CD8-positive, alpha-beta memory T cell (primary cell): Measurements from ENCODE around the gene ZBTB16. TPM values are rescaled to one million over a fixed set of nuclear protein-coding genes. Genes with fewer than 3 reads are reported as not detected.
A peak's percentile ranks its signal among the peaks of the same experiment; 100 is the strongest.

Experiments used
- CTCF ChIA-PET: fragments of 350-600 bp; sonication (Branson Sonifier 250); formaldehyde crosslinking; loops from one replicate; lab custom pipeline; 2021; ENCODE audit warnings: antibody characterized with exemption; lab: Charles Lee
- POLR2A ChIA-PET: fragments of 350-600 bp; sonication (Branson Sonifier 250); formaldehyde crosslinking; loops from one replicate; lab custom pipeline; 2021; ENCODE audit warnings: antibody characterized with exemption; lab: Charles Lee
- DNase-seq, 5 donors: peaks; one replicate each; pipeline versions ENCODE4 v3.0.0 to v3.0.0-alpha.2; 2020 to 2022; ENCODE audit warnings: mixed read lengths in 1 of 5
- H3K27ac ChIP-seq: one replicate; pipeline ENCODE4 v1.7.0; 2013; ENCODE audit warnings: low read depth, mild to moderate bottlenecking, low read length, moderate library complexity
- H3K27me3 ChIP-seq: 2 replicates; pipeline ENCODE4 v1.7.0; 2013; ENCODE audit warnings: low read length, mild to moderate bottlenecking; ENCODE audit not compliant: insufficient read depth, poor library complexity, severe bottlenecking
- H3K36me3 ChIP-seq: 2 replicates; pipeline ENCODE4 v1.7.0; 2013; ENCODE audit warnings: mild to moderate bottlenecking, low read length, moderate library complexity; ENCODE audit not compliant: insufficient read depth
- H3K4me1 ChIP-seq: 2 replicates; pipeline ENCODE4 v1.7.0; 2013; ENCODE audit warnings: mild to moderate bottlenecking, low read length, moderate library complexity; ENCODE audit not compliant: insufficient read depth
- H3K4me3 ChIP-seq: 2 replicates; pipeline ENCODE4 v1.7.0; 2013; ENCODE audit warnings: mild to moderate bottlenecking, low read length
- H3K9me3 ChIP-seq: 2 replicates; pipeline ENCODE4 v1.7.0; 2013; ENCODE audit warnings: mild to moderate bottlenecking, low read length
- H3K27ac Mint-ChIP-seq, 8 donors: one replicate each; pipeline ENCODE4 v1.8.0; 2020 to 2021; ENCODE audit warnings: mixed read lengths in 8 of 8, mild to moderate bottlenecking in 6 of 8, inconsistent platforms in 3 of 8, moderate library complexity in 3 of 8
- H3K27me3 Mint-ChIP-seq, 2 donors: one replicate each; pipeline ENCODE4 v1.8.0; 2020 to 2021; ENCODE audit warnings: mixed read lengths in 2 of 2, mild to moderate bottlenecking in 1 of 2, moderate library complexity in 1 of 2
- H3K36me3 Mint-ChIP-seq, 3 donors: one replicate each; pipeline ENCODE4 v1.8.0; 2020 to 2021; ENCODE audit warnings: mixed read lengths in 3 of 3, inconsistent platforms in 1 of 3, mild to moderate bottlenecking in 1 of 3
- H3K4me1 Mint-ChIP-seq, 3 donors: one replicate each; pipeline ENCODE4 v1.8.0; 2020 to 2021; ENCODE audit warnings: mixed read lengths in 3 of 3, inconsistent platforms in 1 of 3, mild to moderate bottlenecking in 1 of 3
- H3K4me3 Mint-ChIP-seq, 7 donors: one replicate each; pipeline ENCODE4 v1.8.0; 2020 to 2021; ENCODE audit warnings: mixed read lengths in 7 of 7, mild to moderate bottlenecking in 6 of 7, moderate library complexity in 4 of 7, inconsistent platforms in 2 of 7
- H3K9me3 Mint-ChIP-seq, 5 donors: one replicate each; pipeline ENCODE4 v1.8.0; 2020 to 2022; ENCODE audit warnings: mixed read lengths in 5 of 5, mild to moderate bottlenecking in 3 of 5, moderate library complexity in 2 of 5, inconsistent platforms in 1 of 5
- polyA plus RNA-seq: library from polyadenylated mRNA; unstranded; fragments of 300-500 nt; fragmentation: Illumina TruSeq; gene quantifications from one replicate; pipeline ENCODE4 v1.2.3, GENCODE V29; 2021
- total RNA-seq, 2 experiments: library from RNA; stranded (reverse); gene quantifications; one replicate each; pipeline ENCODE4 v1.2.3, GENCODE V29; 2021

The ZBTB16 gene
- total and polyA plus RNA-seq, 3 experiments from 2014 or later, result 2.1 to 71.9 (median 2.2) TPM

DNA sequence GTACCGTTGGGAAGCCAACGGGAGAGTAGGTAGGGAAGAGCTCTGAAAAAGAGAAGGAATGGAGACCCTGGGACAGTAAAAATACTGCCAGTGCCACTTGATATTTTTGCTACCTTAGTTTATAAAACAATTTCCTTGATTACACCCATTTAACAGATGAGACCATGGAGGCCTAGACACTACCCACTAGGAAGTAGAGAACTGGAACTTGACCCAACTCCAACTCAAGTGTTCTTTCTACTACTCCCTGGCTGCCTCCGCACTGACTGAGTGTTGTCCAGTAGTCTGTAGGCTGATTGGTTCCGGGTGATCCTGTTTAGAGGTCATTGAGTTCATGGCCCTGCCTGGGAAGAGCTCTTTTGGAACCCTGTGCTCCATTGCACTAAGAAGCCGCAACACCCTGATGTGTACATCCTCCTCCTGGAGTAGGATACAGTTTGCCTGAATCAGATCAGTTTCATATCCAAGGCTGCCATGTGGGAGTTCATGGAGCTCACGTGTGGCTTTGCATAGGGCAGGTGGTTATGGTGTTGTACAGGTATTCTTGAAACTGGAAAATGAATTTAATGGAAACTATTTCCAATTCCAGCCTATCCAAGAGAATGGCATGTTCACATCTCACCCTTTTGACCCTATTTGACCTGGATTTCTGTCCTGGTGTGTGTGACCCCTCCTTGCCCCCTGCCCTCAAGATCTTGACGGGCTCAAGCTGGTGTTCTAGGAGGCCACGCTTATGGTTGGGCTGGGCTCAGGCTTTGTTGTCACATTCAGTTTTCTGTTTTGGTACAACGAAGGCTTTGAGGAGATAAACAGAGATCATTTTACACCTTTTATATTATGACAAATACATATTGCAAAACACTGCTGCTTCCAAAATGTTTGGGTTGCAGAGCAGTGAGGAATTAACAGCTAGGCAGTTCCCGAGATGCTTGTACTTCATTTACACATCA lies 134.5 kb downstream of the ZBTB16 start:
- Mint-ChIP-seq H3K27ac (peak overlapping the region in 7 of 8 donors; percentile 24 to 91 (median 84)), H3K4me3 (peak overlapping the region in 1 of 7 donors; percentile 65), H3K27me3 (peaks cover 0 to 1% of the 10 kb centered on the region in 2 donors), H3K4me1 (peaks cover 26 to 38% (median 37%) of the 10 kb centered on the region in 3 donors), H3K9me3 (peaks cover 0 to 9% (median 3%) of the 10 kb centered on the region in 5 donors), H3K36me3 (peaks cover 0 to 12% (median 2%) of the 10 kb centered on the region in 3 donors)
- peaks cover 9% of the 10 kb centered on the region for H3K4me1 ChIP-seq
- H3K9me3 ChIP-seq, result peaks cover 3% of the 10 kb centered on the region
- POLR2A ChIA-PET, result interaction anchor here (2.6 kb wide), 1 partner anchor 11 kb away, joined by 11 read pairs; no protein-coding TSS in a partner anchor
- H3K27ac ChIP-seq, result no peak overlapping the region
- CTCF ChIA-PET, result interaction anchor here (0.9 to 5.8 kb wide), 16 partner anchors 10 to 298 kb away, joined by 3 to 42 read pairs (median 4); no protein-coding TSS in a partner anchor
- no peaks in the 10 kb centered on the region for H3K36me3 ChIP-seq
- H3K4me3 ChIP-seq, result no peak overlapping the region
- no peak for DNase-seq
- H3K27me3 ChIP-seq, result no peaks in the 10 kb centered on the region

DNA sequence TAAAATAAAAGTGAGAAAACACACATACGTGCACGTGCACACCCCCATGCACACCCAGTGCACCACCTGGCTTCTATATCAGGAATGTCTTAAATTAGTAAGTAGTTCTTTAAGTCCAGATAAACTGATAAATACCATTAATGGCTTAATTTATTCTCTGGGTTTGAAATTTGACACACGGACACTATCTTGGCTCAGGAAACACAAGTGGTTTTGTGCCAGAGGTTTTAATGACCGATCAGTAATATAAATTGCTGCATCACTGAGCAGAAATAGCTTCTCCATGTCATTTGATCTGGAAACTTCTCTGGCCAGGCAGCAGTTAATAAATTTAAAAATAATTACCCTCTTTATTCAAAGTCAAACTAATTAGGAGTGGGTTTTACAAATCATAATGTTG lies 135.2 kb downstream of the ZBTB16 start:
- H3K9me3 Mint-ChIP-seq, result peaks cover 0 to 9% (median 3%) of the 10 kb centered on the region in 5 donors
- H3K27ac Mint-ChIP-seq, result peak overlapping the region in 6 of 8 donors; percentile 68 to 95 (median 86)
- Histone ChIP-seq H3K4me3 (no peak overlapping the region), H3K36me3 (no peaks in the 10 kb centered on the region), H3K27me3 (no peaks in the 10 kb centered on the region), H3K4me1 (peaks cover 9% of the 10 kb centered on the region), H3K27ac (no peak overlapping the region), H3K9me3 (peaks cover 3% of the 10 kb centered on the region)
- peak overlapping the region in 1 of 7 donors; percentile 65 for H3K4me3 Mint-ChIP-seq
- H3K36me3 Mint-ChIP-seq, result peaks cover 0 to 12% (median 2%) of the 10 kb centered on the region in 3 donors
- peaks cover 22 to 35% (median 33%) of the 10 kb centered on the region in 3 donors for H3K4me1 Mint-ChIP-seq
- ChIA-PET CTCF (interaction anchor here (0.9 to 5.8 kb wide), 7 partner anchors 11 to 200 kb away, joined by 3 to 42 read pairs (median 4); no protein-coding TSS in a partner anchor), POLR2A (no interaction called here)
- H3K27me3 Mint-ChIP-seq, result peaks cover 0 to 1% of the 10 kb centered on the region in 2 donors
- DNase-seq, result no peak

DNA sequence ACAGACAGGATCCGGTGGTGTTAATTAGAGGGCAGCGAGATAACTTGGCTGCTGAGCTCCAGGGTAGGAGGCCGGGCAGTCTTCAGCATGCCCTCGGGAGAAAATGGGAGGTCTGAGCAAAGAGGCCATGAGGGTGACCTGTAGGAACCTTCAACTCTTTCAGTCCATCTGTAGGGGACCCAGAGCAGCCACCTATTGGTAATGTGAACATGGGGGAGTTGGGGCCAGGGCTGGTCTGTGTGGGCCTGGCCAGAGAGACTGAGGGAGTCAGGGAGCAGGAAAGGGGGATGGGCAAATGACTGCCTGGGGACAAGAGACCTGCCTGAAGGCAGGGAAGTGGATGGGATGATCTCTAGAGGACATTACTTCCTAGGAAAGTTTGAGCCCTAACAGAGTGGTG lies 135.6 kb downstream of the ZBTB16 start:
- DNase-seq, result no peak
- Mint-ChIP-seq H3K4me3 (no peak overlapping the region), H3K27me3 (peaks cover 0 to 1% of the 10 kb centered on the region in 2 donors), H3K27ac (peak overlapping the region in 7 of 8 donors; percentile 65 to 99 (median 91)), H3K4me1 (peaks cover 22 to 35% (median 31%) of the 10 kb centered on the region in 3 donors), H3K9me3 (peaks cover 0 to 9% (median under 1%) of the 10 kb centered on the region in 5 donors), H3K36me3 (peaks cover 0 to 12% (median 2%) of the 10 kb centered on the region in 3 donors)
- POLR2A ChIA-PET, result no interaction called here
- no peaks in the 10 kb centered on the region for H3K27me3 ChIP-seq
- H3K9me3 ChIP-seq, result peaks cover 3% of the 10 kb centered on the region
- H3K27ac ChIP-seq, result no peak overlapping the region
- peaks cover 9% of the 10 kb centered on the region for H3K4me1 ChIP-seq
- CTCF ChIA-PET, result interaction anchor here (0.9 to 5.8 kb wide), 5 partner anchors 11 to 201 kb away, joined by 3 to 42 read pairs (median 8); no protein-coding TSS in a partner anchor
- H3K4me3 ChIP-seq, result no peak overlapping the region
- H3K36me3 ChIP-seq, result no peaks in the 10 kb centered on the region

DNA sequence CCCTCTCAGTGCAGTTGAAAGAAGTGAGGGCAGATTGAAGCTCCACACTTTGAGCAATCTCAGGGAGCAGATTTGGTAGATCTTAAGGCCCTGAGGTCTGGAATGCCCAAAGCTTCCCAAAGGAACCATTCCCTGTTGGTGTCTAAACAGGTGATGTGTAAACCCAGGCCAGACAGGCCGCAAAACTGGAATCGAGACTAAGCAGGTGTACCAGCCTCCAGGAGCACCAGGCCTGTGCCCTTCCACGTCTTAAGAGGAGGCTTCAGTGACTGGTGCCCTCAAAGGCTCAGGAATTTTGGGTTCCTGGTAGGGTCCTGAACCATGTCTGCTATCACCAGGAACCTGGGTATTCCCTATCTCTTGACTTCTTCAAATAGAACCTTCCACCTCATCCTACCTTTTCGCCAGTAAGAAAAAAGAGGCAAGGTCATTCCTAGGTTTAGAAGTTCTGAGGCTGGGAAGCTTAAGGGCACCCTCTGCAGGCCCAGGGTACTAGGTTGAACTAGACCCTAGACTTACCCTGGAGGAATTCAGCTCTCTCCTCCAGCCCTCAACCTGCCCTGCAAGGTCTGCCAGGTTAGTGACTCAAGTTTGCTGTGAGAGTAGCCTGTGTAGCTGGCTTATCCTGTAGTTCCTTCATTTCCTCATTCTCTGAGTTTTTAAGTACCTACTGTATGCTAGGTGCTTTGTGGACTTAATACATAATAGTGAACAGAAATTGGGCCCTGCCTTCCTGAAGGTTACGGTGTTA lies 136.6 kb downstream of the ZBTB16 start:
- Mint-ChIP-seq H3K4me3 (no peak overlapping the region), H3K9me3 (peaks cover 0 to 4% (median 0%) of the 10 kb centered on the region in 5 donors), H3K4me1 (peaks cover 22 to 35% (median 27%) of the 10 kb centered on the region in 3 donors), H3K27ac (peak overlapping the region in 7 of 8 donors; percentile 72 to 99 (median 94)), H3K36me3 (peaks cover 0 to 5% (median 2%) of the 10 kb centered on the region in 3 donors), H3K27me3 (peaks cover 0 to 1% of the 10 kb centered on the region in 2 donors)
- Histone ChIP-seq H3K4me1 (peaks cover 9% of the 10 kb centered on the region), H3K27me3 (no peaks in the 10 kb centered on the region), H3K4me3 (no peak overlapping the region), H3K36me3 (no peaks in the 10 kb centered on the region), H3K27ac (no peak overlapping the region), H3K9me3 (peaks cover 3% of the 10 kb centered on the region)
- CTCF ChIA-PET, result interaction anchor here (1.0 to 5.8 kb wide), 14 partner anchors 8 to 300 kb away, joined by 3 to 42 read pairs (median 4); no protein-coding TSS in a partner anchor
- DNase-seq, result peak in 2 of 5 donors; percentile 32 to 53
- POLR2A ChIA-PET, result no interaction called here

DNA sequence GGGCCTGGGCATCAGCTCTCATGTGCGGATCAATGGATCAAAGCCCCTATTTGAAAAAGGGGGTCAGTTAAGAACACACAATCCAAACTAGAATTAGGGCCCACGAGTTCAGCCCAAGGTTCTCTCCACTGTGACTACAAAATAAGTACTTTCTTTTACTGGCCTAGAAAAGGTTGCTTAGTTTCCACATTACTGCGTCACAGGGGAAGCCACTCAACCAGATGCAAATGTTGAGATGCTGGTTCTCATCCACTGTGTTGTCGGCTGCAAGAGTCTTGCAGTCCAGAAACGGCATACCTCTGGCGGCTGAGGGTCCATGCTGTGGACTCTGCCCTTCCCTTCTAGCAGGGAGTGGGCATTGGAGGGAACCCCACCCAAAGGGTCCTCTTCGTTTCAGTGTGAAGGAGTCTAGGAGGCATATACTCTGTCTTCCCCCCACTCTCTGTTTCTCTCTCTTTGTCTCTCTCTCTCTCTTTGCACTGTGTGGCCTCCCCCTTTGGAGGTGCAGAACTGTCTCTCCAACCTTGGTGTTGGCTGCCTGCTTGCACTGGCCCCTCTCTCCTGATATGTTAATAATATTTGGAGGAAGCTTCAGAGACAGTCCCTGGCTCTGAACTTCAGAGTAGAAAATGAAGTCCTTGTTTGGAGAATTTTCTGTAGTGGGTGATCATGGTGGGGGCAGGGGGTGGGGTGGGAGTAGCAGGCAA lies 137.6 kb downstream of the ZBTB16 start:
- ChIA-PET CTCF (interaction anchor here (1.0 to 5.8 kb wide), 16 partner anchors 9 to 301 kb away, joined by 3 to 42 read pairs (median 5); no protein-coding TSS in a partner anchor), POLR2A (no interaction called here)
- Mint-ChIP-seq H3K27ac (peak overlapping the region in 7 of 8 donors; percentile 72 to 99 (median 94)), H3K4me1 (peaks cover 21 to 31% (median 26%) of the 10 kb centered on the region in 3 donors), H3K9me3 (no peaks in the 10 kb centered on the region), H3K36me3 (peaks cover 0 to 2% (median 0%) of the 10 kb centered on the region in 3 donors), H3K4me3 (peak overlapping the region in 3 of 7 donors; percentile 17 to 33 (median 19)), H3K27me3 (no peaks in the 10 kb centered on the region)
- Histone ChIP-seq H3K4me3 (no peak overlapping the region), H3K4me1 (peaks cover 9% of the 10 kb centered on the region), H3K27ac (no peak overlapping the region), H3K9me3 (no peaks in the 10 kb centered on the region), H3K27me3 (no peaks in the 10 kb centered on the region), H3K36me3 (no peaks in the 10 kb centered on the region)
- DNase-seq, result no peak

DNA sequence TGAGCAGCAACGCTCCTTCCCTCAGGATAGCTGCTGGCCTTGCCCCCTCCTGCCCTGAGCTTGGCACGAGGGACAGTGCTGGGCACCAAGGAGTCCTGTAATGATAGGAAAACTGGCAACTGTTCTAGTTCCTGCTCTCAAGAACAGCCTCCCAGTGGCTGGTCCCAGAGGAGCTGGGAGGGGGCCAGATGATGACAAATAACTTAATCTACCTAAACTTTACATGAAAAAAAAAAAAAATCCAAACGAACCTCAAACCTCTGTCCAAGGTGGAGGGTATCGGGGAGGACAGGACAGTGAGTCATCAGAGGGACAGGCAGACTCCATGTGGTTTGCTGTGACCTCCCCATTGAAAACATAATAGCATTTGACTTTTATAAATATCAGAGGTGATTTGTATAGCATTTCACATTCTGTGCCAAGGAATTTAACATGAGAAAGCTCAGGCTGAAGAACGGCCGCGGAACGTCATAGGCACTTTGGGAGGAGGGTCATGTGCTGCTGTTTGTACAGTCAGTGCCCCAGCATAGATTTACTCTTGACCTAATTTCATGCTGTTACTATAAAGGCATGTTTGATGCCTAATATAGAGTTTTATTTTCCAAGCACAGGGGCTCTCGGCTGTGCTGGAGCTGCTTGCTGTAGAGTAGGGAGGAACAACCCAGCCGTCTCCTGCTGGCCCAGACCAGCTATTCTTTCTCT lies 138.4 kb downstream of the ZBTB16 start:
- DNase-seq, result no peak
- Histone ChIP-seq H3K4me1 (peaks cover 9% of the 10 kb centered on the region), H3K4me3 (no peak overlapping the region), H3K9me3 (no peaks in the 10 kb centered on the region), H3K36me3 (no peaks in the 10 kb centered on the region), H3K27ac (no peak overlapping the region), H3K27me3 (no peaks in the 10 kb centered on the region)
- peak overlapping the region in 5 of 8 donors; percentile 38 to 95 (median 73) for H3K27ac Mint-ChIP-seq
- H3K4me1 Mint-ChIP-seq, result peaks cover 17 to 30% (median 24%) of the 10 kb centered on the region in 3 donors
- no peaks in the 10 kb centered on the region for H3K27me3 Mint-ChIP-seq
- H3K9me3 Mint-ChIP-seq, result no peaks in the 10 kb centered on the region
- ChIA-PET CTCF (interaction anchor here (0.9 to 1.6 kb wide), 6 partner anchors 63 to 164 kb away, joined by 3 to 5 read pairs (median 4); no protein-coding TSS in a partner anchor), POLR2A (no interaction called here)
- H3K4me3 Mint-ChIP-seq, result no peak overlapping the region
- peaks cover 0 to 2% (median 0%) of the 10 kb centered on the region in 3 donors for H3K36me3 Mint-ChIP-seq
